DOHH2 (cell line): ENCODE measurements around the gene MFN2.
A peak's percentile ranks its signal among the peaks of the same experiment; 100 is the strongest.
"Not testable (repeated sequence)": the region's sequence is repeated elsewhere in the genome, so short reads cannot be mapped to it uniquely, and the experiment has no call there.

Source experiments
- H3F3A ChIP-seq: fragments of 200-600 bp; sonication (generic), shearing (Covaris generic); 2 replicates; pipeline ENCODE4 v1.6.0; 2016; ENCODE audit warnings: antibody characterized with exemption, mild to moderate bottlenecking; ENCODE audit not compliant: control insufficient read depth, insufficient read depth
- H3K27ac ChIP-seq: fragments of 200-600 bp; sonication (generic); 2 replicates; pipeline ENCODE4 v1.5.1; 2014; ENCODE audit warnings: low read depth, mild to moderate bottlenecking, low read length, moderate library complexity
- H3K27me3 ChIP-seq: fragments of 200-600 bp; sonication (generic); 2 replicates; pipeline ENCODE4 v1.6.1; 2014; ENCODE audit warnings: mild to moderate bottlenecking, low read length, mixed read lengths; ENCODE audit not compliant: control insufficient read depth
- H3K36me3 ChIP-seq: fragments of 200-600 bp; sonication (generic); 2 replicates; pipeline ENCODE4 v1.6.1; 2014; ENCODE audit warnings: mild to moderate bottlenecking, low read length, moderate library complexity, mixed read lengths; ENCODE audit not compliant: control insufficient read depth
- H3K4me1 ChIP-seq: fragments of 200-600 bp; sonication (generic); 2 replicates; pipeline ENCODE4 v1.6.1; 2014; ENCODE audit warnings: mild to moderate bottlenecking, low read length, mixed read lengths; ENCODE audit not compliant: control insufficient read depth
- H3K4me2 ChIP-seq: fragments of 200-600 bp; sonication (generic); 2 replicates; pipeline ENCODE4 v1.6.0; 2014; ENCODE audit warnings: mild to moderate bottlenecking, low read length, moderate library complexity
- H3K4me3 ChIP-seq: fragments of 200-600 bp; sonication (generic); 2 replicates; pipeline ENCODE4 v1.5.1; 2014; ENCODE audit warnings: mild to moderate bottlenecking, low read length, mixed read lengths
- H3K79me2 ChIP-seq: fragments of 200-600 bp; sonication (generic); 2 replicates; pipeline ENCODE4 v1.6.1; 2014; ENCODE audit warnings: mild to moderate bottlenecking, low read length, mixed read lengths; ENCODE audit not compliant: control insufficient read depth
- H3K9me2 ChIP-seq: fragments of 200-600 bp; sonication (generic); replicated peaks from 2 replicates; pipeline ENCODE4 v1.6.1; 2014; ENCODE audit warnings: mild to moderate bottlenecking, low read length, mixed read lengths; ENCODE audit not compliant: control insufficient read depth
- H3K9me3 ChIP-seq: fragments of 200-600 bp; sonication (generic); 2 replicates; pipeline ENCODE4 v1.6.1; 2014; ENCODE audit warnings: antibody characterized with exemption, low read length, mixed read lengths; ENCODE audit not compliant: control insufficient read depth, insufficient read depth
- H4K20me1 ChIP-seq: fragments of 200-600 bp; sonication (generic); 2 replicates; pipeline ENCODE4 v1.6.0; 2014; ENCODE audit warnings: low read depth, mild to moderate bottlenecking, antibody characterized with exemption, low read length, moderate library complexity; ENCODE audit not compliant: control insufficient read depth, insufficient read depth
- CTCF ChIP-seq: fragments of 200-600 bp; sonication (generic); IDR thresholded peaks from one replicate; pipeline ENCODE4 v1.5.1; 2014; ENCODE audit warnings: antibody characterized with exemption, mild to moderate bottlenecking, low read depth, low read length; ENCODE audit not compliant: poor library complexity, severe bottlenecking
- EZH2phosphoT487 ChIP-seq: fragments of 200-600 bp; sonication (generic); IDR thresholded peaks from 2 replicates; pipeline ENCODE4 v1.6.1; 2017; ENCODE audit warnings: borderline replicate concordance, mild to moderate bottlenecking, antibody characterized with exemption, low read length, moderate library complexity, mixed read lengths

MFN2 gene

DNA sequence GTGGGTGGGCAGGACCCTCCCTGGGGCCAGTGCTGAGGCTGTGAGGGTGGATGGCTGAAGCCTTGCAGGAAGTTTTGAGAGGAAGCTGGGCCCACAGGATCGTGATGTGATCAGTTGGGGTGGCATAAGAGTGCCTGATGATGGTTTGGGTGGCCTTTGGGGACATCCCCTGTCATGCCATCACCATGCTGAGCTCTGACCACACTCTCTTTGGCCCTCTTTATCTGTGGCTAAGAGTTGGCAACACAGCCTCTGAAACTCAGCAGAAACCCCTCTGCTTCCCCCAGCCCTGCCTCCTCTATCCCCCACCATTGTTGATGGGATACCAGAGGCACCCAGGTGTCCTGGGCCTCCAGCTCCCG, 58.9 kb downstream of the MFN2 start:
- H3K4me2 ChIP-seq: peak overlapping the region; percentile 67
- H3K27ac ChIP-seq: no peak overlapping the region
- H3K4me3 ChIP-seq: peak overlapping the region; percentile 39; the same call in 1 of the 2 replicates
- H4K20me1 ChIP-seq: no peaks in the 10 kb centered on the region
- peaks cover 37% of the 10 kb centered on the region for H3K4me1 ChIP-seq
- no peak for TF ChIP-seq EZH2phosphoT487
- no peak for TF ChIP-seq CTCF
- no peaks in the 10 kb centered on the region for H3K36me3 ChIP-seq
- no peaks in the 10 kb centered on the region for H3K9me2 ChIP-seq
- H3K27me3 ChIP-seq: no peaks in the 10 kb centered on the region
- no peaks in the 10 kb centered on the region for H3K79me2 ChIP-seq
- no peaks in the 10 kb centered on the region for H3K9me3 ChIP-seq
- peaks cover 7% of the 10 kb centered on the region for H3F3A ChIP-seq

GRCh38 chr1:12039824-12040456, 59.7 kb downstream of the MFN2 start:
- H3K9me2 ChIP-seq, H4K20me1 ChIP-seq, H3K27me3 ChIP-seq, H3F3A ChIP-seq, H3K79me2 ChIP-seq, H3K9me3 ChIP-seq, H3K36me3 ChIP-seq: not testable (repeated sequence)
- Histone ChIP-seq H3K4me1 (peaks cover 45% of the 10 kb centered on the region), H3K4me2 (peak overlapping the region; percentile 67), H3K4me3 (peak overlapping the region; percentile 39), H3K27ac (peak overlapping the region; percentile 51)

DNA sequence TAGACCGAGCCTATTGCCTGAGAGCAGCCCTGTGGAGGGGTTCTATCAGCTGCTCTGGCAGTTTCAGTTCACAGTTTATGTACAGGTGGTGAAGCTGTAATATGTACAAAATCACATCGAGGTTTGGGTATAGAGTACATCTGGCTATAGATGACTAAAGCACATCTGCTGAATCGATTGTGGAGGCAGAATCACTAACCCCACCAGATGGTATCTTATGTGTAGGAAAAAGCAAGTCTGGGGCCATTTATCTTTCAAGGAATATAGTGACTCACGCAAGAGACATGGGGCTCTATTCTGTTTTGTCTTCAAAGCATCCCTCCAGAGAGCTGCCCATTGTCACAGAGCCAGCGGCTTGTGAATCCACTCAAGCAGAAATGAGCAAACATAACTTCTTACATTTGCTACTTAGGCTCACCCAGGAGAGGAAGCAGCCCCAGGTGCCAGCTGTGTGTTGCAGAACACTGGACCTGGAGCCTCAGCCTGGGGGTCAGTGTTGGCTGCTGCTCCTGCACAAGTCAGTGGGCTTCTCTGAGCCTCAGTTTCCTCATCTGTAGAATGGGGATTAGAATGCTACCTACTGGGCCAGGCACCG, 60.3 kb downstream of the MFN2 start:
- no peaks in the 10 kb centered on the region for H3K9me2 ChIP-seq
- H3K4me3 ChIP-seq: peak overlapping the region; percentile 10
- H3K4me2 ChIP-seq: peak overlapping the region; percentile 67
- H3F3A ChIP-seq: peaks cover 3% of the 10 kb centered on the region
- no peaks in the 10 kb centered on the region for H4K20me1 ChIP-seq
- H3K9me3 ChIP-seq: no peaks in the 10 kb centered on the region
- H3K79me2 ChIP-seq: no peaks in the 10 kb centered on the region
- TF ChIP-seq CTCF (no peak), EZH2phosphoT487 (no peak)
- H3K4me1 ChIP-seq: peaks cover 52% of the 10 kb centered on the region
- H3K27me3 ChIP-seq: peaks cover 7% of the 10 kb centered on the region
- H3K36me3 ChIP-seq: no peaks in the 10 kb centered on the region
- H3K27ac ChIP-seq: peak overlapping the region; percentile 51

GRCh38 chr1:12044187-12044877, 64.1 kb downstream of the MFN2 start:
- not testable (repeated sequence) for H3K4me3 ChIP-seq, H3K36me3 ChIP-seq, H3F3A ChIP-seq, H3K27ac ChIP-seq, H3K79me2 ChIP-seq, H3K9me2 ChIP-seq, H4K20me1 ChIP-seq, H3K9me3 ChIP-seq
- peaks cover 66% of the 10 kb centered on the region for H3K4me1 ChIP-seq
- H3K27me3 ChIP-seq: peaks cover 33% of the 10 kb centered on the region
- peak overlapping the region; percentile 34 for H3K4me2 ChIP-seq
